Measurements from ENCODE around the gene ASRGL1.
"Not testable (repeated sequence)": the region's sequence is repeated elsewhere in the genome, so short reads cannot be mapped to it uniquely, and the experiment has no call there.

ASRGL1 gene

DNA sequence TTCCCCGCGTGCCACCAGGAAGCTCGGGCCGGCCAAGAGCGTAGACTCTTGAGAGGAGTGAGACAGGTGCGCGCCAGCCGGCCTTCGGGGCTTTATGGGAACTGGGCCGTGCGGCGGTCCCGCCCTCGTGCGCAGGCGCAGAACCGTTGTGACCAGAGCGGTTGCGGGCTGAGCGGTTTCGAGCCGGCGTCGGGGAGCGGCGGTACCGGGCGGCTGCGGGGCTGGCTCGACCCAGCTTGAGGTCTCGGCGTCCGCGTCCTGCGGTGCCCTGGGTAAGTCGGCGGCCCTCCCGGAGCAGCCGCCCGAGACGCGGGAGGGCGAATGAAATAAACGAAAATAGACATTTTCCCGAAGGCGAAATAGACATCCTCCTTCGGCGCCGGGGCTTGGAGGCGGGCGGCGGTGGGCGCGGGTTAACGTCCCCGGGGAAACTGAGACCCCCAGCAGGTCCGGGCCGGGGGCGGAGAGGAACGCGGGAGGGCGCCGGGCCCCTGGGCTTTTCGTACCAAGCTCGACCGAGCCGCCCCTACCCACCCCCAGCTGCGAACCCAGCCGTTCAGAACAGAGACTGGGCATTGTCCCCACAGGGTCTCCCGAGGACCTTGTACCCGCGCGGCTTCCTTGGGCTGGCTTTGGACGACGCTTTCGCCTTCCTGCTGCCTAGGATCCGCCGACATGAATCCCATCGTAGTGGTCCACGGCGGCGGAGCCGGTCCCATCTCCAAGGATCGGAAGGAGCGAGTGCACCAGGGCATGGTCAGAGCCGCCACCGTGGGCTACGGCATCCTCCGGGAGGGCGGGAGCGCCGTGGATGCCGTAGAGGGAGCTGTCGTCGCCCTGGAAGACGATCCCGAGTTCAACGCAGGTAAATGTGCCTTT lies at the start of gene ASRGL1:
Gene ASRGL1 (plus strand): TSS at position 146 of the 879 bp plus-strand sequence. CDS start 530 bp downstream, at position 676.
- peaks cover 21% of the 10 kb centered on the region for H3K27me3 Mint-ChIP-seq
- H3K4me3 Mint-ChIP-seq = peak within 1 kb of the TSS; percentile 82
- no peaks in the 10 kb centered on the region for H3K9me3 Mint-ChIP-seq
- no peaks in the 10 kb centered on the region for H3K36me3 Mint-ChIP-seq (ENCODE audit: low read depth)
- H3K27ac Mint-ChIP-seq = peak within 1 kb of the TSS; percentile 68
- peaks cover 18% of the 10 kb centered on the region for H3K4me1 Mint-ChIP-seq (ENCODE audit: low read depth)

DNA sequence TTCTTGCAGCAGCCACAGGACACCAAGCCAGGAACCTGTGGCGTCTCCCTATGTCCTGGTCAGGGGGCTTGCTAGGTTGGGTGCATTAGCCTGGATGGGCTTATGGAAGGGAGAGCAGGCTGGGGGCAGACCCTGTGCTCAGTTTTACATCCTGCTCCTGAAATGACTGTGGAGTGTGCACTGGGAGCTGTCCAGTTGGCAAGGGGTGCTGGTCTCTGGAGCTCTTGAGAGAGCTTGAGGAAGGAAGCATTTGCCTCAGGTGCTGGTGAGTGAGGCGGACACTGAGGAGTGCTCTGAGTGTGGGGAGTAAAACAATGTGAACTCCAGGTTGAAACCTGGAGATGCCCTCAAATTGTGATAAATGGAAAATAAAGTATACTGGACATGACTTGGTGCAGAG lies 41.7 kb upstream of the ASRGL1 start:
- Mint-ChIP-seq H3K4me3 (no peak overlapping the region), H3K27me3 (peaks cover 14% of the 10 kb centered on the region), H3K4me1 (ENCODE audit: low read depth) (no peaks in the 10 kb centered on the region), H3K36me3 (ENCODE audit: low read depth) (no peaks in the 10 kb centered on the region), H3K27ac (no peak overlapping the region), H3K9me3 (no peaks in the 10 kb centered on the region)

DNA sequence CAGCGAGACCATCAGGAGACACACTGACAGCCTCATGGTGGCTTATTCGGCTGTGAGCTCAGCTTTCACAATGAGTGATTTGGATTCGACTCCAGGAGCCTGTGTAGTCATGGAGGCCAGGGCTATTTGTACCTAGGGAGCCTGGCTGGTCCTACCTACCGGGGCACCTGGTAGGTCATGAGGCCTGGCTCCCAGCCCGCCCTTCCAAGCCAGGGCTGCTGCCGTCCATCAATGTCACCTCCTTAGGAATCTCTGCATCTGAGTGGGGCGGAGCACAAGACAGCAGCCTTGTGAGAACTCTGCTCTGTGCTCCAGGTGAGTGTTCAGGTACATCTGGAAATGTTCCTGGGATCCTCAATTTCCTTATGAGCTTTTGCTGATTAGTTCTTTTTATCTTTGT lies 38.3 kb upstream of the ASRGL1 start, which contains the start of gene SCGB1D4:
Gene SCGB1D4 (minus strand): TSS at position 101 of the 400 bp plus-strand sequence. CDS start 65 bp downstream, at position 36.
- Mint-ChIP-seq H3K9me3 (no peaks in the 10 kb centered on the region), H3K27me3 (peaks cover 26% of the 10 kb centered on the region), H3K27ac (no peak within 1 kb of the TSS), H3K36me3 (ENCODE audit: low read depth) (no peaks in the 10 kb centered on the region), H3K4me1 (ENCODE audit: low read depth) (no peaks in the 10 kb centered on the region), H3K4me3 (no peak within 1 kb of the TSS)

DNA sequence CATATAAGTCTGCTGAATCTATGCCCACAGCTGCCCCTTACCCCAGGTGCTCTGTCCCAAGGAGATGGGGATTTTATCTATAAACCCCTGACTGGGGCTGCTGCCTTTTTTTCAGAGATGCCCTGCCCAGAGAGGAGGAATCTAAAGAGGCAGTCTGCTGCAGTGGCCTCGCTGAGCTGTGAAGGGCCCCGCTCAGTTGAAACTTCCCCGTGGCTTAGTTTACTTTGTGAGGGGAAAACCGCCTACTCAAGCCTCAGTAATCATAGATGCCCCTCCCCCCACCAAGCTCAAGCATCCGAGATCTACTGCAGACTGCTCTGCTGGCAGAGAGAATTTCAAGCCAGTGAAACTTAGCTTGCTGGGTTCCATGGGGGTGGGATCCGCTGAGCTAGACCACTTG lies 31.0 kb upstream of the ASRGL1 start:
- Mint-ChIP-seq H3K4me1 (ENCODE audit: low read depth) (peaks cover 2% of the 10 kb centered on the region), H3K27ac (no peak overlapping the region), H3K4me3 (no peak overlapping the region), H3K36me3 (ENCODE audit: low read depth) (no peaks in the 10 kb centered on the region), H3K27me3 (peaks cover 36% of the 10 kb centered on the region), H3K9me3 (no peaks in the 10 kb centered on the region)

DNA sequence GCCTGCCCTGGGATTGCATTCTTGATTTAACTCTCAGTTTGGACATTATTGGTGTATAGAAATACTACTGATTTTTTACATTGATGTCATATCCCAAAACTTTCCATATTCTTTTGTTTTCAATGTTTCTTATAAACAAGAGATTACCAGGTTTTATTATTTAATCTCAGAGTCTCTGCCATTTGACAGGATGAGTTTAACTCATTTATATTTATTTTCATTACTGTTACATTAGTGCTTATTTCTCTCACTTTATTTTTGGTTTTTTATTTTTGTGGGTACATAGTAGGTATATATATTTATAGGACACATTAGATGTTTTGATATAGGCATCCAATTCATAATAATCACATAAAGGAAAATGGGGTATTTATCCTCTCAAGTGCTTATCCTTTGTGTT lies 29.3 kb upstream of the ASRGL1 start:
- Mint-ChIP-seq H3K4me1 (ENCODE audit: low read depth) (peaks cover 13% of the 10 kb centered on the region), H3K27me3 (peaks cover 39% of the 10 kb centered on the region), H3K9me3 (no peaks in the 10 kb centered on the region), H3K27ac (no peak overlapping the region), H3K36me3 (ENCODE audit: low read depth) (no peaks in the 10 kb centered on the region), H3K4me3 (no peak overlapping the region)

DNA sequence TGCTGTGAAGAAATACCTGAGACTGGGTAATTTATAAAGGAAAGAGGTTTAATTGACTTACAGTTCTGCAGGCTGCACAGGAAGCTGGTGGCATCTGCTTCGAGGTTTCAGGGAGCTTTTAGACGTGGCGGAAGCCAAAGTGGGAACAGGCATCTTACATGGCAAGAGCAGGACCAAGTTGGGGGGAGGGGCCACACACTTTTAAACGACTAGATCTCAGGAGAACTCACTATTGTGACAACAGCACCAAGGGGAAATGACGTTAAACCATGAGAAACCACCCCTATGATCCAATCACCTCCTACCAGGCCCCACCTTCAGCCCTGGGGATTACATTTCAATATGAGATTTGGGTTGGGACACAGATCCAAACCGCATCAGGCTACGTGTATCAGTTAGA lies 27.3 kb upstream of the ASRGL1 start:
- H3K9me3 Mint-ChIP-seq = no peaks in the 10 kb centered on the region
- peaks cover 45% of the 10 kb centered on the region for H3K27me3 Mint-ChIP-seq
- H3K27ac Mint-ChIP-seq = no peak overlapping the region
- peaks cover 13% of the 10 kb centered on the region for H3K4me1 Mint-ChIP-seq (ENCODE audit: low read depth)
- no peak overlapping the region for H3K4me3 Mint-ChIP-seq
- no peaks in the 10 kb centered on the region for H3K36me3 Mint-ChIP-seq (ENCODE audit: low read depth)

DNA sequence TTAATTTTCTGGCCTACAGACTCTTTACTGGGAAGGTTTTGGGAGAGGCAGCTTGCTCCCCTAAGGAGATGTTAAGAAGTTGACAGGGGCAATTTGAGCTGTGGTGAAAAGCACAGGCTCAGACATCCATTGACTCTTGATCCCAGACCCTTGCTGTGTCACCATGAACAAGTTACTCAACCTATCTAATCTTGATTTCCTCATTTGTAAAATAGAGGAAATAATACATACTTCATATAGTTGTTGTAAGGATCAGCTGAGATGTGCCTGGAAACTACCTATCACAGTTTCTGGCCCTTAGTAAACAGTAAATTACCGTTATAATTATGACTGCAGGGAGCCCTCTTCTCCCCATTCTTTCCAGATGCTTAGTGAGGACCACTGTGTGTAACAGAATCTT lies 21.8 kb upstream of the ASRGL1 start:
- Mint-ChIP-seq H3K4me3 (no peak overlapping the region), H3K36me3 (ENCODE audit: low read depth) (no peaks in the 10 kb centered on the region), H3K9me3 (no peaks in the 10 kb centered on the region), H3K27me3 (peaks cover 25% of the 10 kb centered on the region), H3K27ac (no peak overlapping the region), H3K4me1 (ENCODE audit: low read depth) (peaks cover 13% of the 10 kb centered on the region)

DNA sequence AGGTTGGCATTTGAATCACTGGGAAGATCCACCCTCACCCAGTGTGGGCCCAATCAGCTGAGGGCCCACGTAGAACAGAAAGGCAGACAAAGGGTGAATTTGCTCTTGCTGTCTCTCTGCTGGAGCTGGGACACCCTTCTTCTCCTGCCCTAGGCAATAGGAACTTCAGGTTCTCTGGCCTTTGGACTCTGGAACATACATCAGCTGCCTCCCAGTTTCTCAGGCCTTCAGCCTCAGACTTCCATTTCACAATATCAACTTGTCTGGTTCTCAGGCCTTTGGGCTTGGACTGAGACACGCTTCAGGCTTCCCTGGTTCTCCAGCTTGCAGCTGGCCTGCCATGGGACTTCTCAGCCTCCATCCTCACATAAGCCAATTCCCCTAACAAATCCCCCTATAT lies 14.7 kb upstream of the ASRGL1 start:
- peaks cover under 1% of the 10 kb centered on the region for H3K27me3 Mint-ChIP-seq
- no peaks in the 10 kb centered on the region for H3K36me3 Mint-ChIP-seq (ENCODE audit: low read depth)
- H3K9me3 Mint-ChIP-seq = no peaks in the 10 kb centered on the region
- H3K4me3 Mint-ChIP-seq = no peak overlapping the region
- no peaks in the 10 kb centered on the region for H3K4me1 Mint-ChIP-seq (ENCODE audit: low read depth)
- no peak overlapping the region for H3K27ac Mint-ChIP-seq

DNA sequence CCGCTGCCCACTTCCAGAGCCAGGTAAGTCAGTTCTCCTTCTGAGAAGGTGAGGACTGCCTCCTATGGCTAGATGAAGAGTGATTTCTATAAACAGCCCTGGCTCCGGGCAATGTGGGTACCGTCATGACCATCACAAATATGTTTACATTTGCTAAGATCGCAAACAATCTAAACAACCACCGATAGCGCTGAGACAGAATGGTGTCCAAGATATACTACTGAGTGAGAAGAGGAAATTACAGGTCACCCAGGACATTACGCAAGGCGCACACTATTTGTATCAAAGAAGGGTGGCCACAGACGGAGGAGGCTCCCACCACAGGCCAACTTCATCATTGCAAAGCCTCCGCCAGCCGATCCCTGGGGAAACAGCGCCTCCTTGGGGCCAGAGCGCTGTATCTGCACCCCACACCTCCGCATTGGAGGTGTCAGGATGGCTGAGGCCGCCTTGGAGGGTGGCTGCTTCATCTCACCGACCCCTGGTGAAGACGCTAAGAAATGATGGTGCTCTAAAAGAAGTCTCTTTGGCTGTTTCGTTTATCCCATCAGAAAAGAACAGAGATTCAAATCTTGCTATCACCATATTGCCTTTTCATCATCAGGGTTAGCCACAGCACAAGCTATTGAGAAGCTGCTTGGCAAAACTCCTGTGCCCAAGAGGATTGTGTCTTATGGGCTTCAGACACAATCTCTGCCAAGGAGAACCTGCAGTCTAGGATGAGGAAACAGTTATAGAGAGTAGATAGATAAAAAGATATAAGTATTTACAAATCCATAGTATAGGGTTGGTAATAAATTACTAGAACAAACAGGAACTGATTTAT lies 12.3 kb upstream of the ASRGL1 start:
- H3K36me3 Mint-ChIP-seq (ENCODE audit: low read depth) = no peaks in the 10 kb centered on the region
- peaks cover 6% of the 10 kb centered on the region for H3K27me3 Mint-ChIP-seq

DNA sequence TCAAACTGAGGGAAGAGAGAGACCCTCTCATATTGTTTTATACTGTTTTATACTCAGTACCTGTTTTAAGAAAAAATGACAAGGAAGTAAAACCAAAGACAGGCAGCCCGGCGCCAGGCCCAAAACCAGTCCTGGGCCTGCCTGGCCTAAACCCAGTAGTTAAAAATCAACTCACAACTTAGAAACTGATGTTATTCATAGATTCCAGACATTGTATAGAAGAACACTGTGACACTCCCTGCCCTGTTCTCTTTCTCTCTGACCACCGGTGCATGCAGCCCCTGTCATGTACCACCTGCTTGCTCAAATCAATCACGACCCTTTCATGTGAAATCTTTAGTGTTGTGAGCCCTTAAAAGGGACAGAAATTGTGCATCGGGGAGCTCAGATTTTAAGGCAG lies 11.5 kb upstream of the ASRGL1 start:
- not testable (repeated sequence) for H3K9me3 Mint-ChIP-seq; H3K27me3 Mint-ChIP-seq; H3K4me1 Mint-ChIP-seq (ENCODE audit: low read depth); H3K4me3 Mint-ChIP-seq; H3K36me3 Mint-ChIP-seq (ENCODE audit: low read depth); H3K27ac Mint-ChIP-seq

More for the DNA sequence above, 12.3 kb upstream of the ASRGL1 start:
- H3K27ac Mint-ChIP-seq = no peak overlapping the region
- no peak overlapping the region for H3K4me3 Mint-ChIP-seq
- H3K4me1 Mint-ChIP-seq (ENCODE audit: low read depth) = no peaks in the 10 kb centered on the region
- H3K9me3 Mint-ChIP-seq = no peaks in the 10 kb centered on the region

DNA sequence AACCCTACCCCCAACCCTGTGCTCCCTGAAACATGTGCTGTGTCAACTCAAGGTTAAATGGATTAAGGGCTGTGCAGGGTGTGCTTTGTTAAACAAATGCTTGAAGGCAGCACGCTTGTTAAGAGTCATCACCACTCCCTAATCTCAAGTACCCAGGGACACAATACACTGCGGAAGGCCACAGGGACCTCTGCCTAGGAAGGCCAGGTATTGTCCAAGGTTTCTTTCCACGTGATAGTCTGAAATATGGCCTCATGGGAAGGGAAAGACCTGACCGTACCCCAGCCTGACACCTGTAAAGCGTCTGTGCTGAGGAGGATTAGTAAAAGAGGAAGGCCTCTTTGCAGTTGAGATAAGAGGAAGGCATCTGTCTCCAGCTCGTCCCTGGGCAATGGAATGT lies 10.5 kb upstream of the ASRGL1 start:
- H3K4me3 Mint-ChIP-seq; H3K9me3 Mint-ChIP-seq; H3K27ac Mint-ChIP-seq; H3K36me3 Mint-ChIP-seq (ENCODE audit: low read depth); H3K4me1 Mint-ChIP-seq (ENCODE audit: low read depth): not testable (repeated sequence)
- H3K27me3 Mint-ChIP-seq = peaks cover 18% of the 10 kb centered on the region

DNA sequence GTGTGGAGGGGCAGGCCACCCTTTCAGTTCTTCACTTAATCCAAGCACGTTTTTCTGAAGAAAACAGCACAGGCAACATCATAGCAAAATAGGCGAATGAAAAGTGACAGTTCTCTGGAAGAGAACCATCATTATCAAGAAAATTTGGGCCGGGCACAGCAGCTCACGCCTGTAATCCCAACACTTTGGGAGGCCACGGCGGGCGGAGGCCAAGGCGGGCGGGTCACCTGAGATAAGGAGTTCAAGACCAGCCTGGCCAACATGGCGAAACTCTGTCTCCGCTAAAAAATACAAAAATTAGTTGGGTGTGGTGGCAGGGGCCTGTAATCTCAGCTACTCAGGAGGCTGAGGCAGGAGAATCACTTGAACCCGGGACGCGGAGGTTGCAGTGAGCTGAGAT lies 9.7 kb upstream of the ASRGL1 start:
- H3K36me3 Mint-ChIP-seq (ENCODE audit: low read depth); H3K27ac Mint-ChIP-seq; H3K4me3 Mint-ChIP-seq; H3K4me1 Mint-ChIP-seq (ENCODE audit: low read depth); H3K9me3 Mint-ChIP-seq: not testable (repeated sequence)
- peaks cover 20% of the 10 kb centered on the region for H3K27me3 Mint-ChIP-seq

DNA sequence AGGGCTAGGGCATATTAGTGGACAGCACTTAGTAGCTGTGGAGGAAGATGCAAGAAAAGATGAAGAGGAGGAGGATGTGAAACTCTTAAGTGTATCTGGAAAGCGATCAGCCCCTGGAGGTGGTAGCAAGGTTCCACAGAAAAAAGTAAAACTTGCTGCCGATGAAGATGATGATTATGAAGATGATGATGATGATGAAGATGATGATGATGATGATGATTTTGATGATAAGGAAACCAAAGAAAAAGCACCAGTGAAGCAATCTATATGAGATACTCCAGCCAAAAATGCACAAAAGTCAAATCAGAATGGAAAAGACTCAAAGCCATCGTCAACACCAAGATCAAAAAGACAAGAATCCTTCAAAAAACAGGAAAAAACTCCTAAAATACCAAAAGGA lies 6.0 kb upstream of the ASRGL1 start:
- not testable (repeated sequence) for H3K4me1 Mint-ChIP-seq (ENCODE audit: low read depth); H3K27ac Mint-ChIP-seq

DNA sequence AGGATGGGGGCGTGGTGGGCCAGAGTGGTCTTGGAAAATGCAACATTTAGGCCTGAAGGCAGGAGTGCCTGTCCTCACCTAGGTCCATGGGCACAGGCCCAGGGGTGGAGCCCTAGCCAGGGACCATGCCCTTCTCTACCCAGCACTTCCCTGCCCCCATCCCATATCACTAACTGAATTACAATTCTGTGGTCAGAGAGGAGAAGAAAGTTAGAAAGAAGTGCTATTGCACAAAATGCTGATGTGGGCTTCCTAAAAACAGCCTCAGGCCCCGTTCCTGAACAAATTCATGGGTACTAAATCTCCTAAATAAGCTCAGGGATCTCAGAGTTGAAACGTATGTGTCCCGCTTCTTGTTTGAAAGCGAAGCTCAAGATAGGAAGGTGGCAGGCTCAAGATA lies 3.5 kb upstream of the ASRGL1 start:
- Mint-ChIP-seq H3K4me3 (no peak overlapping the region), H3K27me3 (peaks cover 38% of the 10 kb centered on the region), H3K4me1 (ENCODE audit: low read depth) (peaks cover 18% of the 10 kb centered on the region), H3K27ac (no peak overlapping the region), H3K9me3 (no peaks in the 10 kb centered on the region), H3K36me3 (ENCODE audit: low read depth) (no peaks in the 10 kb centered on the region)

More for the DNA sequence above, 6.0 kb upstream of the ASRGL1 start:
- not testable (repeated sequence) for H3K4me3 Mint-ChIP-seq; H3K9me3 Mint-ChIP-seq; H3K36me3 Mint-ChIP-seq (ENCODE audit: low read depth)
- peaks cover 31% of the 10 kb centered on the region for H3K27me3 Mint-ChIP-seq

DNA sequence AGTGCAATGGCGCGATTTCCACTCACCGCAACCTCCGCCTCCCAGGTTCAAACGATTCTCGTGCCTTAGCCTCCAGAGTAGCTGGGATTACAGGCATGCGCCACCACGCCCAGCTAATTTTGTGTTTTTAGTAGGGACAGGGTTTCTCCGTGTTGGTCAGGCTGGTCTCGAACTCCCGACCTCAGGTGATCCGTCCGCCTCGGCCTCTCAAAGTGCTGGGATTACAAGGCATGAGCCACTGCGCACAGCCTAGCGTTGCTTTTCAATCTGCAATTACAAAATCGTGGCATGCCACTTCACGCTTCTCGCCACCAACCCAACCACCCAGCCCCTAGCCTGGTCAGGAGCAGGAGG lies 322 bp upstream of the ASRGL1 start:
- not testable (repeated sequence) for H3K9me3 Mint-ChIP-seq
- peaks cover 21% of the 10 kb centered on the region for H3K27me3 Mint-ChIP-seq
- H3K4me3 Mint-ChIP-seq = peak overlapping the region; percentile 82

More for the DNA sequence above, 322 bp upstream of the ASRGL1 start:
- Mint-ChIP-seq H3K27ac (peak overlapping the region; percentile 68), H3K4me1 (ENCODE audit: low read depth) (peaks cover 18% of the 10 kb centered on the region)
- not testable (repeated sequence) for H3K36me3 Mint-ChIP-seq (ENCODE audit: low read depth)
